ENCODE results near the gene KRTAP2-1.
"Not testable (repeated sequence)": the region's sequence is repeated elsewhere in the genome, so short reads cannot be mapped to it uniquely, and the experiment has no call there.

Gene KRTAP2-1

DNA sequence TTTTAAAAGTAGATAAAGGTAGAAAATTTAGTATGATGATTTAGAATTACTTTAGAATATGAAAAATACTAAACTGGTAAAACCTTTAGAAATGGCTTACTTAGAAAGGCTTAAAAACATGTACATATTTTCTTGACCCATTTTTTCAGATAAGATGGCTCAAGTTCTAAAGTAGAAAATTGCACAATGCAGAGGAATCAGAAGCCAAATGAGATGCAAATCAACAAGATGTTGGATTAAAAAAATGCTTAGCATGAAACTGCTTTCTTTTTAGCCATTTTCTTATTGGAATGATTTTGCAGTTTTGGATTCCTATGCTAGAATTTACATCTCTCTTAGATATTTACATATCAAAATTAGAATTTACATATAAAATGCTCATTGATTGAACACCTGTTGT lies 36.7 kb downstream of the KRTAP2-1 start:
- DNase-seq, result no peak

DNA sequence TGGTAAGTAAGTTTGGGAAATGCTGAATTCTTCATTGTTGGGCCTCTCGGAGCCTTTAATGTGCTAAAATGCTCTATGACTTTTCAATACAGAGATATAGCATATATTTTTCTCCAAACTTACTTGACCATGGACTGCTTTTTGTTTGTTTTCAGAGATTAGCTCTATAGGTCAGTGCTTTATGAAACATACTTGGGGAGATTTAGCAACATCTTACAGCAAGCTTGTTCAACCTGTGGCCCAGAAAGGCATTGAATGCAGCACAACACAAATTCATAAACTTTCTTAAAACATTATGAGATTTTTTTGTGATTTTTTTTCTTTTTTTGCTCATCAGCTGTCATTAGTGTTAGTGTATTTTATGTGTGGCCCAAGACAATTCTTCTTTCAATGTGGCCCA lies 37.2 kb downstream of the KRTAP2-1 start:
- no peak for DNase-seq

DNA sequence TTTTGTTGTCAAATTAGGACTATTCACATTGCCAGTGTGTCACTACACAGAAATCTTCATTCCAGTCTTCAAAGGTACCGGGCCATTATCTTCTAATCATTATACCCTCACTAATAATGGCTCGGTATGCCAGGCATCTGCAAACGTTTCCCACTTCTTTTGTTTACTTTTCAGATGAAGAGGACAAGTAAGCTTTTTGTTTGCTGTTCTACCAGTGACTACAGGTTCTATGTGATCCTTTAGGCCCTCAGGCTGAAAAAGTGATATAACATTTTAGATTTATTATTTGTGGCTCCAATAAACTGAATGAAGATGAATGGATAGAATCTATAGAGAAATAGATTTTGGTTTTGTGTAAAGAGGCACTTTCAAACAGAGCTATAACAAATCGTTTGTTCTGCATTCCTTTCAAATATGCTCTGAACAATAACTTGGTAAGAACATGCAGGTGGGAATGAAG lies 37.8 kb downstream of the KRTAP2-1 start:
- no peak for DNase-seq

DNA sequence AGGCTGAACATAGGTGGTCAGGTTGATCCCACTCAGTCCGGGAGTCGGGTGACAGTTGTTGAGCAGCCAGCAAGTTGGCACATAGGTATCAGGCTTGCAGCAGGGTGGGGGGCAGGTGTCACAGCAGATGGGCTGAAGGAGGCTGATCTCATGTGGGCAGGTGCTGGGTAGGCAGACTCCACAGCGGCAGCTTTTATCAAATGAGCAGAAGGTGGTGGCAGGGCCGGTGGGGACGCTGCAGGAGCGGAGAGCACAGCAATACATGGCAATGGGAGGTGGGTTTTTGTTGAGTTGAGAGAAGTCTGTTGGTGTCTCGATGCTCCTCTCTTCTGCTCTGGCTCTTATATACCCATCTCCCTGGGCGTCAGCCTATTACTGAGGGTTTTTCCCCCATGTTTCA lies 38.3 kb downstream of the KRTAP2-1 start, which contains the start of gene KRTAP3-1:
TSS of gene KRTAP3-1 (minus strand) at position 318 of the 400 bp plus-strand sequence. CDS start at position 264, 54 bp downstream.
- no peak for DNase-seq

DNA sequence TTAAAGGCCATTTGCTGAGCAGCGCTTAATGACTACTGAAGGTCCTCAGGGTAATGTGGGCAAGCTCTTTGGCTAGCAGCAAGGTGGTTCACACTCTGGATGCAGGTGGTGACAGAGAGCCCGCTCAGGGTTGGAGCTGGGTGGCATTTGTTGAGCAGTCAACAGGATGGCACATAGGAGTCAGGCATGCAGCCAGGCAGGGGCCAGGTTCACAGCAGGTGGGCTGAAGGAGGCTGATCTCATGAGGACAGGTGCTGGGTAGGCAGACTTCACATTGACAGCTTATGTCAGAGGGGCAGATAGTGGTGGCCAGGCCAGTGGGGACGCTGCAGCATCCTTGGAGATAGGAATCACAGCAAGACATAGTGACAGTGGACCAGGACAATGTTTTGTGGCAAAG lies 42.7 kb downstream of the KRTAP2-1 start:
- no peak for DNase-seq

DNA sequence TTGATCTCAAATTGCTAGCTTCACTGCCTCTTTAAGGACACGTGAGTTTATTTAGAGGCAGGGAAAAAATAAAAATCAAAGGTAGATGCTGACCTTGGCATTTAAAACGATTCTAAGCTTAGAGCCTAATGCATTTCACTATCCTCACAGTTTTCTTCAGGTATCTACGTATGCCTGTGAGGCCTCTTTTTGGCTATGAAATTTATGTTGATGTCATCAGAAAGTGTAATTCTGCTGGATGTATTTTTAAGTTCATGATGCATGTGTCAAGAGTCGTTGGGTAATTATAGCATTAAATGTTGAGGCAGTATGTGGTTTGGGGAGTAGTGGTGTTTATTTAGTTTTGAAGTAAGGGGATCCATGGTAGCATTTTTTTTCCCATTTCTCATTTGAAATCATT lies 43.2 kb downstream of the KRTAP2-1 start:
- DNase-seq, result no peak

DNA sequence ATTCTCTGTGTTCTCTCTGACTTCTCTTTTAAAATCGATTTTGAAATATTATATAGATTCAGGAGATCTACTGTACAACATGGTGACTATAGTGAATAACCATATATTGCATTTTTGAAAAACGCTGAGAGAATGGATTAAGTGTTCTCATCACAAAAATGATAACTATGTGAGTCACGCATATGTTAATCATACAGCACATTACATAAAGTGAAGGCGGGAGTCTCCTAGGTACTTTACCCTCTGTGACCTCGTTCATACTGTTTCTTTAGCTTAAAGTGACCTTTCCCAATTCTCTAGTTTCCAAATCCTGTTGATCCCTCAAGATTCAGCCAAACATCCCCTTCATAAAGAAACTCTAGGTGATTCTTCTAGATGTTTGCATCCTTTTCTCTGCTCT lies 44.3 kb downstream of the KRTAP2-1 start:
- DNase-seq, result no peak

DNA sequence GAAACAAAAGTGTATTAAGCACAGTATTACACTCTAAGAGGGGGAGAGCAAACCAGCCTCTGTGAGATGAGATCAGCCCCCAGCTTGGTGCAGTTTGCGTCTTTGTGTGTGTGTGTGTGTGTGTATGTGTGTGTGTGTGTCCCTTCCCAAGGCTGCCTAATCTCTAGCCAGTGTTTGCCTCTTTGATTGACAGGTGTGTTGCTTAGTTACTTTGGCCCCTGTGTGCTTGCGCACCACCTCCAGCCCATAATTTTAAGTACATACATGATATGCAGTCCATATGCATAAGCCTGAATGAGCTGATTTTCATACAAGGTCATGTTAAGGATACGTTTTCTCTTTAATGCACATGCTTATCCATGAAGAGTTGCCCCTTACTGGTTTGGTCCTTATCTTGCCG lies 45.3 kb downstream of the KRTAP2-1 start:
- no peak for DNase-seq

DNA sequence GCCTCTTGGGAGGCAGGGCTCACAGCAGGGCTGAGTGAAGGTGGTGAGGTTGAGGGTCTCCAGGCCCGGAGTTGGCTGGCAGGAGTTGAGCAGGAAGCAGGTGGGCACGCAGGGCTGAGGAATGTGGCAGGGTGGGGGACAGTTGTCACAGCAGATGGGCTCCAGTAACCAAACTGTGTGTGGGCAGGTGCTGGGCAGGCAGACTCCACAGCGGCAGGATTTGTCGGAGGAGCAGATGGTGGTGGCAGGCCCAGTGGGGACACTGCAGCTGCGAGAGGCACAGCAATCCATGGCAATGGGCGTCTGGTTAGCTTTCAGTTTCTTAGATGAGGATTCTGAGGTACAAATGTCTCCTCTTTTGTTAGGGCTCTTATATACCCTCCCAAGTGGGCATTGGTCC lies 47.6 kb downstream of the KRTAP2-1 start, which contains the start of gene KRTAP3-2:
TSS of gene KRTAP3-2 (minus strand) at position 344 of the 400 bp plus-strand sequence. CDS start at position 291, 53 bp downstream.
- not testable (repeated sequence) for DNase-seq

DNA sequence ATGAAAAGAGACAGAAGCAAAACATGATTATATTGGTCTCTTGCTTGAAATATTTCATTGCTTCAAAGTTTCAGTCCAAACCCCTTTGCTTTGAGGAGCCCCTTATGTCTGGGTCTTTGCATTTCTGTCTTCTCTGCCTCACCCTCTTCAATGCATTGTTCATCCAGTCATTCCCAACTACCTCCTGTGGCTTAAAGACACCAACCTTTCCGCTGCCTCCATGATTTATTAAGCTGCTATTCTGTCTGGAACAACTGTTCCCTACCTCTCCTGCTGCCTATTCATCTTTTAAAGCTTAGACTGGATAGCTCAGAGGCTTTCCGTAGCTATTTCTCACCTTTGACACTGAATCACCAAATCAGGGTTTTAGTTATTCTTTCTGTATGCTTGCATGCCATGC lies 49.8 kb downstream of the KRTAP2-1 start:
- no peak for DNase-seq

DNA sequence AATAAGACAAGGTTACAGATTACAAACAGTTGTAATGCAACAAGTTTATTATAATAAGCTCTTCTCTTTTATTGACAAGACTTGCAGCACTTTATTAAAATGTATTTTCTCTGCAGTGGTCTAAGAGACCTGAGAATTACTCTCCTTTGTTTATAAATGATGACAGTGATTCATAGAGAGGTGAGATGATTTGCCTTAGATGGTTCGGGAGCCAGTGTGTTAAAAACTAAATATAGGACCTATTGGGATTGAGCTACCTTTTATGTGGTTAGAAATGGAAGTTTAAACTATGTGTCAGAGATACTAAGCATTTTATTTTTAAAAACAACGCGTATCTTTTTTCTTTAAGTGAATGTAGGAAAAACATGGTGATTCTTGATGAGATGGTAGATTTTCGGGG lies 50.3 kb downstream of the KRTAP2-1 start:
- DNase-seq, result no peak

All from inflammatory macrophage (primary cell).